GM10266 (cell line): Measurements from ENCODE around the gene CLDN2.

Experiments used
- DNase-seq: peaks from one replicate; pipeline ENCODE4 v3.0.0; 2012; ENCODE audit errors: extremely low spot score
- CTCF ChIP-seq: IDR thresholded peaks from 2 replicates; pipeline ENCODE4 v1.5.1; 2012; ENCODE audit warnings: mild to moderate bottlenecking, low read depth; ENCODE audit not compliant: control insufficient read depth, insufficient read depth; ENCODE audit errors: missing control alignments

Gene CLDN2

GRCh38 chrX:106902684-106903083, 17.5 kb upstream of the CLDN2 start:
- no peak for TF ChIP-seq CTCF
- DNase-seq: no peak

- no peak for DNase-seq
- TF ChIP-seq CTCF: no peak
Measured at GRCh38 chrX:106903291-106903824, 16.8 kb upstream of the CLDN2 start, which contains the start of gene RIPPLY1. Gene RIPPLY1, minus strand, starts transcription at chrX:106903341. Its CDS starts 54 bp downstream, at chrX:106903287.

GRCh38 chrX:106903856-106904528, 16.2 kb upstream of the CLDN2 start:
- no peak for DNase-seq
- no peak for TF ChIP-seq CTCF

- DNase-seq: no peak
- TF ChIP-seq CTCF: no peak
Measured at GRCh38 chrX:106905064-106905708, 15.0 kb upstream of the CLDN2 start.

- DNase-seq: no peak
- TF ChIP-seq CTCF: no peak
Measured at GRCh38 chrX:106906361-106906760, 13.8 kb upstream of the CLDN2 start.

GRCh38 chrX:106912864-106913263, 7.3 kb upstream of the CLDN2 start:
- no peak for DNase-seq
- no peak for TF ChIP-seq CTCF
